OCI-LY1 (cell line): ENCODE measurements around the gene ZNF593.

Experiments used
- H2AFZ ChIP-seq: fragments of 200-600 bp; sonication (generic), shearing (Covaris generic); 2 replicates; pipeline ENCODE4 v1.6.0; 2014; ENCODE audit warnings: antibody characterized with exemption, mild to moderate bottlenecking, low read length
- H3F3A ChIP-seq: fragments of 200-600 bp; sonication (generic), shearing (Covaris generic); 2 replicates; pipeline ENCODE4 v1.6.0; 2014; ENCODE audit warnings: mild to moderate bottlenecking, antibody characterized with exemption, low read length, moderate library complexity; ENCODE audit not compliant: insufficient read depth
- H3K27ac ChIP-seq: fragments of 200-600 bp; sonication (generic); 2 replicates; pipeline ENCODE4 v1.5.1; 2014; ENCODE audit warnings: low read length, mixed run types, mild to moderate bottlenecking, low read depth; ENCODE audit not compliant: poor library complexity, severe bottlenecking
- H3K27me3 ChIP-seq: fragments of 200-600 bp; sonication (generic); 2 replicates; pipeline ENCODE4 v1.6.0; 2014; ENCODE audit warnings: antibody characterized with exemption, mild to moderate bottlenecking, low read length, moderate library complexity; ENCODE audit not compliant: insufficient read depth
- H3K36me3 ChIP-seq: fragments of 200-600 bp; sonication (generic); 2 replicates; pipeline ENCODE4 v1.6.1; 2014; ENCODE audit warnings: mild to moderate bottlenecking, antibody characterized with exemption, low read length, moderate library complexity, mixed read lengths; ENCODE audit not compliant: insufficient read depth
- H3K4me1 ChIP-seq: fragments of 200-600 bp; sonication (generic); 2 replicates; pipeline ENCODE4 v1.5.1; 2014; ENCODE audit warnings: mild to moderate bottlenecking, low read length, moderate library complexity; ENCODE audit not compliant: insufficient read depth, severe bottlenecking
- H3K4me2 ChIP-seq: fragments of 200-600 bp; sonication (generic), shearing (Covaris generic); 2 replicates; pipeline ENCODE4 v1.6.1; 2014; ENCODE audit warnings: low read length
- H3K4me3 ChIP-seq: fragments of 200-600 bp; sonication (generic); 2 replicates; pipeline ENCODE4 v1.5.1; 2014; ENCODE audit warnings: low read length, low read depth, mild to moderate bottlenecking, mixed read lengths; ENCODE audit not compliant: poor library complexity, severe bottlenecking
- H3K79me2 ChIP-seq: fragments of 200-600 bp; shearing (Covaris generic); 2 replicates; pipeline ENCODE4 v1.6.1; 2016; ENCODE audit warnings: mixed run types, low read length, mixed read lengths; ENCODE audit not compliant: insufficient read depth
- H3K9ac ChIP-seq: fragments of 200-600 bp; sonication (generic), shearing (Covaris generic); 2 replicates; pipeline ENCODE4 v1.6.1; 2014; ENCODE audit warnings: mild to moderate bottlenecking, low read length, mixed read lengths
- H3K9me2 ChIP-seq: fragments of 200-600 bp; sonication (generic), shearing (Covaris generic); 2 replicates; pipeline ENCODE4 v1.6.1; 2014; ENCODE audit warnings: low read depth, mild to moderate bottlenecking, low read length, mixed read lengths
- H3K9me3 ChIP-seq: fragments of 200-600 bp; shearing (Covaris generic); 2 replicates; pipeline ENCODE4 v1.6.1; 2014; ENCODE audit warnings: low read length, mixed read lengths
- H4K20me1 ChIP-seq: fragments of 200-600 bp; sonication (generic), shearing (Covaris generic); 2 replicates; pipeline ENCODE4 v1.6.0; 2016; ENCODE audit warnings: mild to moderate bottlenecking, low read length; ENCODE audit not compliant: insufficient read depth
- CTCF ChIP-seq: fragments of 200-600 bp; sonication (generic), shearing (Covaris generic); IDR thresholded peaks from 2 replicates; pipeline ENCODE4 v1.5.1; 2017; ENCODE audit warnings: mild to moderate bottlenecking, antibody characterized with exemption, low read length, moderate library complexity, mixed read lengths
- EZH2 ChIP-seq: fragments of 200-600 bp; sonication (generic), shearing (Covaris generic); IDR thresholded peaks from 2 replicates; pipeline ENCODE4 v1.8.0; 2017; ENCODE audit warnings: borderline replicate concordance, mixed run types, mild to moderate bottlenecking, antibody characterized with exemption, low read length, moderate library complexity, mixed read lengths

The ZNF593 gene

DNA sequence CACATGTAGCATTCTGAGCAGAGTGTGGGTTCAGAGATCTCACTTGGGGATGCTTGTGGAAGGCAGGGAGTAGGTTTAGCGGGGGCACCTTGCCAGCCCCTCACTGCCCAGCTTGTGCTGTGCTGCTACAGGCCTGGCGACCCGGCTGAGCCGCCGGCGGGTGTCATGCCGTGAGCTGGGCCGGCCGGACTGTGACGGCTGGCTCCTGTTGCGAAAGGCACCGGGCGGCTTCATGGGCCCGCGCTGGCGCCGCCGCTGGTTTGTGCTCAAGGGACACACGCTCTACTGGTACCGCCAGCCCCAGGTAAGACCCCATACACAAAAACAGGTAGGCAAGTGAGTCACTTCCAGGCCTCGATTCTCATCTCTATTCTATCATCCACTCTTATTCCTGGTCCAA lies 15.2 kb downstream of the ZNF593 start:
- no peak for TF ChIP-seq EZH2
- no peak for TF ChIP-seq CTCF
- no peak overlapping the region for H3K9ac ChIP-seq

DNA sequence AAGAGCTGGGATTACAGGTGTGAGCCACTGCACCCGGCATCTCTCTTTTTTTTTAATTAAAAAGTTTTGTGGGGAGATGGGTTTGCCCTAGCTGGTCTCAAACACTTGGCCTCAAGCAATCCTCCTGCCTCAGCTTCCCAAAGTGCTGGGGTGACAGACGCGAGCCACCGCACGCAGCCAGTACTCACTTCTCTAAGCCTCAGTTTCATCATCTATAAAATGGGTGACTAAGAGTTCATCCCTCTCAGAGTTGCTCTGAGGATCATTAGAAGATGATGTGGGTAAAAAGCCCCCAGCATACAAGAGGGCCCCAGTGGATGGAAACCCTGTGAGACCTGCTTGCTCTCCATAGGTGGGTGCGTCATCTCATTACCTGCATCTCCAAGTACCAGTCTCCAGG lies 18.2 kb downstream of the ZNF593 start:
- no peak overlapping the region for H3K4me3 ChIP-seq
- no peak overlapping the region for H3K9ac ChIP-seq
- no peaks in the 10 kb centered on the region for H3F3A ChIP-seq
- no peak overlapping the region for H2AFZ ChIP-seq
- H3K9me3 ChIP-seq, result no peaks in the 10 kb centered on the region
- no peak overlapping the region for H3K27ac ChIP-seq
- H3K9me2 ChIP-seq, result no peaks in the 10 kb centered on the region
- H3K79me2 ChIP-seq, result no peaks in the 10 kb centered on the region
- H3K4me1 ChIP-seq, result no peaks in the 10 kb centered on the region
- H3K27me3 ChIP-seq, result 0 out of 2 replicates have a peak, but pooled peaks cover 5% of the 10 kb centered on the region
- no peak overlapping the region for H3K4me2 ChIP-seq
- TF ChIP-seq EZH2 (no peak), CTCF (no peak)
- H3K36me3 ChIP-seq, result no peaks in the 10 kb centered on the region
- no peaks in the 10 kb centered on the region for H4K20me1 ChIP-seq

More for the DNA sequence above, 15.2 kb downstream of the ZNF593 start:
- H3K36me3 ChIP-seq, result no peaks in the 10 kb centered on the region
- no peaks in the 10 kb centered on the region for H3K9me2 ChIP-seq
- H3K4me3 ChIP-seq, result no peak overlapping the region
- H3K27me3 ChIP-seq, result 0 out of 2 replicates have a peak, but pooled peaks cover 5% of the 10 kb centered on the region
- H2AFZ ChIP-seq, result no peak overlapping the region
- H3K79me2 ChIP-seq, result no peaks in the 10 kb centered on the region
- H3K9me3 ChIP-seq, result no peaks in the 10 kb centered on the region
- H4K20me1 ChIP-seq, result no peaks in the 10 kb centered on the region
- peaks cover 5% of the 10 kb centered on the region for H3K4me1 ChIP-seq
- no peak overlapping the region for H3K27ac ChIP-seq
- no peak overlapping the region for H3K4me2 ChIP-seq
- no peaks in the 10 kb centered on the region for H3F3A ChIP-seq

GRCh38 chr1:26188477-26188876 lies 18.8 kb downstream of the ZNF593 start:
- Histone ChIP-seq H3K4me1 (no peaks in the 10 kb centered on the region), H3K9me2 (no peaks in the 10 kb centered on the region), H2AFZ (no peak overlapping the region), H3K27me3 (0 out of 2 replicates have a peak, but pooled peaks cover 5% of the 10 kb centered on the region), H3K27ac (no peak overlapping the region), H3K4me2 (no peak overlapping the region), H4K20me1 (no peaks in the 10 kb centered on the region), H3K4me3 (no peak overlapping the region), H3K9ac (no peak overlapping the region), H3K9me3 (no peaks in the 10 kb centered on the region), H3K36me3 (no peaks in the 10 kb centered on the region), H3K79me2 (no peaks in the 10 kb centered on the region), H3F3A (no peaks in the 10 kb centered on the region)
- TF ChIP-seq EZH2, result no peak
- TF ChIP-seq CTCF, result no peak
